Natural killer cell treated with Interleukin-12 subunit alpha and Interleukin-12 subunit beta and Interleukin-15 and Interleukin-18, amount 100 ng/mL, for 72 hours (primary cell): Measurements from ENCODE around the gene EIF4EBP3. TPM values are rescaled to one million over a fixed set of nuclear protein-coding genes. Genes with fewer than 3 reads are reported as not detected.

ENCODE experiments used
- total RNA-seq, 2 donors: library from RNA; stranded (reverse); gene quantifications; one replicate each; pipeline ENCODE4 v1.2.3, GENCODE V29; 2022

EIF4EBP3 gene
- total RNA-seq, 2 donors from 2014 or later: 7.0 to 8.6 TPM

Other genes with a start within 250 kb of the EIF4EBP3 start
- 10 to 100 TPM; 49.8 to 62.2 TPM for gene PFDN1, start 244.6 kb upstream of the EIF4EBP3 start, total RNA-seq
- gene HBEGF, start 201.1 kb upstream of the EIF4EBP3 start, total RNA-seq: 10 to 100 TPM; 56.0 to 63.0 TPM
- not detected for gene SLC4A9, start 187.5 kb upstream of the EIF4EBP3 start, total RNA-seq
- gene ANKHD1, start 145.8 kb upstream of the EIF4EBP3 start, total RNA-seq: 100 to 1,000 TPM; 136 to 156 TPM
- gene SRA1, start 9.8 kb downstream of the EIF4EBP3 start, total RNA-seq: 10 to 100 TPM; 61.4 to 64.7 TPM
- gene APBB3, start 16.9 kb downstream of the EIF4EBP3 start, total RNA-seq: 10 to 100 TPM; 12.8 to 25.8 TPM
- gene SLC35A4, start 17.2 kb downstream of the EIF4EBP3 start, total RNA-seq: 10 to 100 TPM; 73.8 to 97.3 TPM
- gene CD14, start 85.5 kb downstream of the EIF4EBP3 start, total RNA-seq: under 1 TPM; 0.92 to 1.00 TPM
- gene TMCO6, start 91.8 kb downstream of the EIF4EBP3 start, total RNA-seq: 10 to 100 TPM; 11.6 to 30.3 TPM
- 10 to 100 TPM; 56.2 to 56.8 TPM for gene NDUFA2, start 100.0 kb downstream of the EIF4EBP3 start, total RNA-seq
- 10 to 100 TPM; 78.9 to 93.2 TPM for gene IK, start 100.2 kb downstream of the EIF4EBP3 start, total RNA-seq
- 10 to 100 TPM; 43.7 to 52.7 TPM for gene WDR55, start 117.2 kb downstream of the EIF4EBP3 start, total RNA-seq
- 1 to 10 TPM; 3.3 to 7.8 TPM for gene DND1, start 125.9 kb downstream of the EIF4EBP3 start, total RNA-seq
- gene HARS1, start 143.7 kb downstream of the EIF4EBP3 start, total RNA-seq: 100 to 1,000 TPM; 104 to 113 TPM
- gene HARS2, start 143.8 kb downstream of the EIF4EBP3 start, total RNA-seq: 10 to 100 TPM; 28.2 to 33.9 TPM
- 10 to 100 TPM; 57.0 to 62.1 TPM for gene ZMAT2, start 152.8 kb downstream of the EIF4EBP3 start, total RNA-seq
- not detected for gene PCDHA1, start 238.5 kb downstream of the EIF4EBP3 start, total RNA-seq
- not detected for gene PCDHA2, start 247.2 kb downstream of the EIF4EBP3 start, total RNA-seq